Heart left ventricle (tissue), 16 donors: Measurements from ENCODE around the gene NPHP4. TPM values are rescaled to one million over a fixed set of nuclear protein-coding genes. Genes with fewer than 3 reads are reported as not detected.

Experiments
- ATAC-seq, 4 donors: fragments of 200-7000 bp; cut with Tn5 transposase; one replicate each; pipeline ENCODE4 v1.9.1; 2020 to 2022; ENCODE audit warnings: moderate library complexity in 4 of 4, mild to moderate bottlenecking in 3 of 4, moderate number of reproducible peaks in 1 of 4
- DNase-seq, 5 donors: peaks; one replicate each; pipeline ENCODE4 v3.0.0-alpha.2; 2020
- H3K27ac ChIP-seq, 12 donors: fragments of 200-600 bp; sonication (generic) in 4 of 12; one replicate each; pipeline versions ENCODE4 v1.5.0 to v1.8.0; 2016 to 2022; ENCODE audit warnings: mild to moderate bottlenecking in 2 of 12
- H3K27me3 ChIP-seq, 9 donors: fragments of 200-600 bp; sonication (generic) in 2 of 9; one replicate each; pipeline versions ENCODE4 v1.5.1 to v1.8.0; 2016 to 2022; ENCODE audit warnings: mild to moderate bottlenecking in 3 of 9
- H3K36me3 ChIP-seq, 9 donors: fragments of 200-600 bp; sonication (generic) in 2 of 9; one replicate each; pipeline versions ENCODE4 v1.5.0 to v1.8.0; 2018 to 2022; ENCODE audit warnings: mild to moderate bottlenecking in 2 of 9
- H3K4me1 ChIP-seq, 12 donors: fragments of 200-600 bp; sonication (generic) in 4 of 12; one replicate each; pipeline versions ENCODE4 v1.5.0 to v1.8.0; 2016 to 2022; ENCODE audit warnings: mild to moderate bottlenecking in 3 of 12
- H3K4me3 ChIP-seq, 12 donors: fragments of 200-600 bp; sonication (generic) in 4 of 12; one replicate each; pipeline versions ENCODE4 v1.5.0 to v1.8.0; 2017 to 2022; ENCODE audit warnings: mild to moderate bottlenecking in 9 of 12, moderate library complexity in 4 of 12
- H3K9me3 ChIP-seq, 12 donors: fragments of 200-600 bp; sonication (generic) in 4 of 12; one replicate each; pipeline versions ENCODE4 v1.5.0 to v1.8.0; 2016 to 2022; ENCODE audit warnings: mild to moderate bottlenecking in 1 of 12
- POLR2A ChIP-seq, 2 donors: fragments of 450-650 bp; IDR thresholded peaks; one replicate each; pipeline ENCODE4 v1.6.1; 2017; ENCODE audit warnings: antibody characterized with exemption in 2 of 2, mild to moderate bottlenecking in 2 of 2, moderate library complexity in 2 of 2
- WGBS, 4 donors: extraction: QIAGEN DNeasy Blood & Tissue Kit in 2 of 4; methylation state at CpG; one replicate each; pipeline versions ENCODE4 v1.1.5 to v1.1.7; 2013 to 2018; 5-methylcytosine and 5-hydroxymethylcytosine counted together
- intact Hi-C, 10 donors: fragments of 100-400 bp; cut with DNase I; formaldehyde crosslinking; loops; one replicate each; pipeline versions ENCODE4 v1.11.1 to v1.14.2; 2022
- polyA plus RNA-seq, 2 donors: library from polyadenylated mRNA; stranded (reverse); fragments of 200-250 nt; gene quantifications; one replicate each; pipeline ENCODE4 v1.2.3, GENCODE V29; 2013
- total RNA-seq, 9 donors: library from RNA; depleted of rRNA in 2 of 9; stranded (reverse); fragments of >200 nt in 2 of 9; fragmentation: NEBNext Ultra II Directional in 3 of 9; extraction: Animal tissue kit (Norgen Biotek cat#: 25700) in 3 of 9; gene quantifications; one replicate each; pipeline versions ENCODE4 v1.1.0 to v1.2.4, GENCODE V29; 2016 to 2023
- TF ChIP-seq, protein P1 (sequence below), 12 donors: fragments of 200-600 bp; sonication (generic) in 4 of 12; IDR thresholded peaks; one replicate each; pipeline versions ENCODE4 v1.5.0 to v1.8.0; 2018 to 2022; ENCODE audit warnings: antibody characterized with exemption in 12 of 12, mild to moderate bottlenecking in 5 of 12
- donor health status: ischemic (EF 13 %, LVEDD 7.1; RV severe dilation, severe dysfunction).
- donor health status: healthy with polysubstance abuse.
- donor health status: DM: no; HTN: yes; CAD: no.
- donor health status: DM: no; HTN: no; CAD: no.
- donor health status: ischemic (EF 25% LVEDD 6.9; RV normal size, moderate dysfunction).
- donor health status: ischemic (EF 25% LVEDD 5.7; RV mildly dilated, moderate dysfunction).
- donor health status: healthy.
- donor health status: DM: yes; HTN: yes; CAD: no.
- donor health status: ischemic (EF 35%, LVEDD 5.7; RV mildly dilated, moderate dysfunction).
- donor health status: nonischemic (EF 11% LVEDD 7.7; RV severe dilation, severe dysfunction).
- donor health status: DM: yes; HTN: yes; CAD: no.
- donor health status: PGD.
- donor health status: ischemic (EF 29% LVEDD 5.4; RV normal size, mild dysfunction).
- donor health status: nonischemic (EF 23%, LVEDD 6.1; RV moderate dilation, normal function).

Gene NPHP4
- total and polyA plus RNA-seq, 11 donors, result 2.1 to 6.3 (median 3.1) TPM

DNA sequence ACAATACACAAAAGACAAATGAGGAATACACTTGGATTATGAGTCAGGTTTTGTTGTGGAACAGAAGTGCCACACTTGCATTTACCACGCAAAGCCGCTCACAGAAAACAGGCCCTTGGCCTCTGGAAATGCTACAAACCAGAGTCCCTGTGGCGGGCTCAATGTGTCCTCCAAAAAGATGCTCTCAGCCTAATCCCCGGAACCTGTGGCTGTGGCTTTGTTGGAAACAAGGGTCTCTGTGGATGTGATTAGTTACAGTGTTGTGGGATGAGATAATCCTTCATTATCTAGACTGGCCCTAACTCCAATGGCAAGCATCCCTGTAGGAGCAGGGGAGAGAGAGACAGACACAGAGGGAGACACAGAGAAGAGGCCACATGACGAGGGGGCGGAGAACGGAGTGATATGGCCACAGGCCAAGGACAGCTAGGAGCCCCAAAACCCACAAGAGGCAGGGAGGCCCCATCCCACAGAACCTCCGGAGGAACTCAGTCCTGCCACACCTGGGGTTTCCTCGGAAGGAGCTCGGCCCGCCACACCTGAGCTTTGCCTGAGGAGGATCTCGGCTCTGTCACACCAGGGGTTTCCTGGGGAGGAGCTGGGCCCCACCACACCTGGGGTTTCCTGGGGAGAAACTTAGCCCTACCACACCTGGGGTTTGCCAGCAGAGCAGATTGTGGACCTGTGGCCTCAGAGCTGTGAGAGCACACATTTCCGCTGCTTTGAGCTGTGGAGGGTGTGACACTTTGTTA, 55.4 kb downstream of the NPHP4 start:
- ATAC-seq (no peak), DNase-seq (no peak)
- Histone ChIP-seq H3K9me3 (no peaks in the 10 kb centered on the region), H3K36me3 (peaks cover 0 to 26% (median 12%) of the 10 kb centered on the region in 9 donors), H3K4me1 (no peaks in the 10 kb centered on the region), H3K27ac (no peak overlapping the region), H3K4me3 (no peak overlapping the region), H3K27me3 (no peaks in the 10 kb centered on the region)
- 89 to 92% (median 91%) methylated on average over 8 to 13 of the region's 13 CpGs for WGBS, 4 donors
- TF ChIP-seq POLR2A (IDR thresholded peaks at IDR 0.05), result no peak
- TF ChIP-seq, protein P1, sequence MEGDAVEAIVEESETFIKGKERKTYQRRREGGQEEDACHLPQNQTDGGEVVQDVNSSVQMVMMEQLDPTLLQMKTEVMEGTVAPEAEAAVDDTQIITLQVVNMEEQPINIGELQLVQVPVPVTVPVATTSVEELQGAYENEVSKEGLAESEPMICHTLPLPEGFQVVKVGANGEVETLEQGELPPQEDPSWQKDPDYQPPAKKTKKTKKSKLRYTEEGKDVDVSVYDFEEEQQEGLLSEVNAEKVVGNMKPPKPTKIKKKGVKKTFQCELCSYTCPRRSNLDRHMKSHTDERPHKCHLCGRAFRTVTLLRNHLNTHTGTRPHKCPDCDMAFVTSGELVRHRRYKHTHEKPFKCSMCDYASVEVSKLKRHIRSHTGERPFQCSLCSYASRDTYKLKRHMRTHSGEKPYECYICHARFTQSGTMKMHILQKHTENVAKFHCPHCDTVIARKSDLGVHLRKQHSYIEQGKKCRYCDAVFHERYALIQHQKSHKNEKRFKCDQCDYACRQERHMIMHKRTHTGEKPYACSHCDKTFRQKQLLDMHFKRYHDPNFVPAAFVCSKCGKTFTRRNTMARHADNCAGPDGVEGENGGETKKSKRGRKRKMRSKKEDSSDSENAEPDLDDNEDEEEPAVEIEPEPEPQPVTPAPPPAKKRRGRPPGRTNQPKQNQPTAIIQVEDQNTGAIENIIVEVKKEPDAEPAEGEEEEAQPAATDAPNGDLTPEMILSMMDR (IDR thresholded peaks at IDR 0.05), result no peak
- intact Hi-C loops, result no loop called here

GRCh38 chr1:5936126-5936525, 56.1 kb downstream of the NPHP4 start:
- Histone ChIP-seq H3K4me3 (no peak overlapping the region), H3K27me3 (no peaks in the 10 kb centered on the region), H3K4me1 (no peaks in the 10 kb centered on the region), H3K9me3 (no peaks in the 10 kb centered on the region), H3K27ac (no peak overlapping the region), H3K36me3 (peaks cover 0 to 27% (median 12%) of the 10 kb centered on the region in 9 donors)
- ATAC-seq, result no peak
- 95 to 97% (median 96%) methylated on average over 5 of the region's 5 CpGs for WGBS, 4 donors
- intact Hi-C loops, result no loop called here
- no peak for DNase-seq
- no peak for TF ChIP-seq POLR2A (IDR thresholded peaks at IDR 0.05)
- TF ChIP-seq, protein P1 (IDR thresholded peaks at IDR 0.05), result no peak

DNA sequence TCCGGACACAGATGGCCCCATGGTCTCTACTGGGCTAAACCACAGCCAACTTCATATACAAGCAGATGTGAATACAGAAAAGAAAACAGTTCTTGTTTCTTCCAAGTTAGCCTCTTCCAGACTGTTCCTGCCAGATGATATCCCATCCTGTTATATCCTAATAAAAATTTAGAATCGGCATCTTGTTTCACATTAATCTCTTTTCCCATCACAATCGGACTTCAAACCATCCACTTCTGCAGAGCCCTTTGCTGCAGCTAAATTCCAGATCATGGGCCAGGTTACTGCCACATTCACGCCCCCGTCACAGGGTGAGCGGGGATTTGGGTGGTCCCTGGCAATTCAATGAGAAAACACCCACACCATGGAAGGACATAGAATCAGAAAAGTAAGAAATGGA, 57.2 kb downstream of the NPHP4 start:
- Histone ChIP-seq H3K9me3 (peaks cover 0 to under 1% (median 0%) of the 10 kb centered on the region in 12 donors), H3K27me3 (no peaks in the 10 kb centered on the region), H3K4me3 (no peak overlapping the region), H3K36me3 (peaks cover 0 to 36% (median 12%) of the 10 kb centered on the region in 9 donors), H3K4me1 (no peaks in the 10 kb centered on the region), H3K27ac (no peak overlapping the region)
- TF ChIP-seq, protein P1 (IDR thresholded peaks at IDR 0.05), result no peak
- no peak for TF ChIP-seq POLR2A (IDR thresholded peaks at IDR 0.05)
- WGBS, 4 donors, result 80 to 89% (median 87%) methylated on average over 6 of the region's 6 CpGs
- intact Hi-C loops, result no loop called here
- no peak for ATAC-seq
- no peak for DNase-seq

GRCh38 chr1:5934058-5934884, 58.0 kb downstream of the NPHP4 start:
- no peak for TF ChIP-seq POLR2A (IDR thresholded peaks at IDR 0.05)
- TF ChIP-seq, protein P1 (IDR thresholded peaks at IDR 0.05), result no peak
- Histone ChIP-seq H3K4me1 (no peaks in the 10 kb centered on the region), H3K27ac (no peak overlapping the region), H3K4me3 (no peak overlapping the region), H3K27me3 (no peaks in the 10 kb centered on the region), H3K36me3 (peaks cover 0 to 36% (median 12%) of the 10 kb centered on the region in 9 donors), H3K9me3 (peaks cover 0 to 4% (median 0%) of the 10 kb centered on the region in 12 donors)
- peak in 1 of 4 donors; percentile 15 for ATAC-seq
- no peak for DNase-seq
- intact Hi-C loops, result no loop called here
- 94 to 98% (median 96%) methylated on average over 14 to 20 of the region's 20 CpGs for WGBS, 4 donors
